ENCODE data around the gene IFT80. TPM values are rescaled to one million over a fixed set of nuclear protein-coding genes. Genes with fewer than 3 reads are reported as not detected.

IFT80 gene
- polyA plus RNA-seq, 1 donor (not counting 4 experiments of a cell fraction or from before 2014, with no cell fraction given): 23.6 TPM

- H3K36me3 ChIP-seq (ENCODE audit: control insufficient read depth in 2 of 2, extremely low read depth in 1 of 2, insufficient read depth in 2 of 2, low read length in 2 of 2): no peaks in the 10 kb centered on the region
- FAIRE-seq (no peak), DNase-seq (ENCODE audit: low read depth, low spot score) (no peak)
- dilution Hi-C loops (cut with MboI; ENCODE audit: extremely low pct_ligation_motif_present, low sequenced_read_pairs): no loop called here
- no peak overlapping the region for H3K27ac ChIP-seq (ENCODE audit: control insufficient read depth, insufficient read depth, low read length)
- no peaks in the 10 kb centered on the region for H3K4me1 ChIP-seq (ENCODE audit: control insufficient read depth, extremely low read depth, insufficient read depth, low read length)
- H3K9me3 ChIP-seq (ENCODE audit: control insufficient read depth, low read depth, low read length): no peaks in the 10 kb centered on the region
- H3K9me1 ChIP-seq (ENCODE audit: control insufficient read depth, extremely low read depth, insufficient read depth, low read length): no peaks in the 10 kb centered on the region
- no peak overlapping the region for H3K4me3 ChIP-seq (ENCODE audit: control insufficient read depth in 2 of 3, extremely low read depth in 1 of 3, insufficient read depth in 2 of 3, low read depth in 1 of 3, low read length in 3 of 3)
- no peak overlapping the region for H3K4me2 ChIP-seq (ENCODE audit: control insufficient read depth, extremely low read depth, insufficient read depth, low read depth, low read length)
- no peak overlapping the region for H3K9ac ChIP-seq (ENCODE audit: control insufficient read depth, extremely low read depth, insufficient read depth, low read length)
- no peaks in the 10 kb centered on the region for H3K79me2 ChIP-seq (ENCODE audit: control insufficient read depth, insufficient read depth, low read length)
- H2AFZ ChIP-seq (ENCODE audit: control insufficient read depth, low read length): no peak overlapping the region
- peaks cover 10% of the 10 kb centered on the region for H3K27me3 ChIP-seq (ENCODE audit: control insufficient read depth, extremely low read depth, insufficient read depth, low read length)
- TF ChIP-seq EZH2 (IDR thresholded peaks at IDR 0.05; ENCODE audit: low read length) (no peak), CTCF (optimal IDR thresholded peaks at IDR 0.05 in 1 of 3, IDR thresholded peaks at IDR 0.05 in 1 of 3, conservative IDR thresholded peaks at IDR 0.05 in 1 of 3; ENCODE audit: extremely low read depth in 1 of 3, insufficient read depth in 2 of 3, low read length in 3 of 3) (no peak)
- no peaks in the 10 kb centered on the region for H4K20me1 ChIP-seq (ENCODE audit: control insufficient read depth, extremely low read depth, insufficient read depth, low read length)
These were observed 181.3 kb downstream of the IFT80 start for GRCh38 chr3:160217675-160218074.

DNA sequence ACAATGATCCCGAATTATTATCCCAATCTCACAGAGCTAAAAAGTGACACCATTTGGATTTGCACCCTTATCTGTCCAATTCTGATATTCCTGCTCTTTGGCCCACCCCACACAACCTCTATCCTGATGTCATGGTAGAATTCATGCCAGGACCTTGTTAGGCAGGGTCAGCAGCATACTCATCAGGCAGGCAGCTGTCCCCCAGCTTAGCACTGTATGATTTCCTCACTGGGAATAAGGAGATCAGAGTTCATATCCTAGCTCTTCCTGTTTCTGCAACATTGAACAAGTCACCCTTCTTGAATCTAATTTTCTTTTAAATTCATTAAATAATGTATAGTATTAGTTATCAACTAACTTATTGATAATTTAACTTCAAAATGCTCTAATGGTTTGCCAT, 185.8 kb downstream of the IFT80 start:
- Histone ChIP-seq H3K9me1 (ENCODE audit: control insufficient read depth, extremely low read depth, insufficient read depth, low read length) (no peaks in the 10 kb centered on the region), H3K4me3 (ENCODE audit: control insufficient read depth in 2 of 3, extremely low read depth in 1 of 3, insufficient read depth in 2 of 3, low read depth in 1 of 3, low read length in 3 of 3) (no peak overlapping the region), H3K4me1 (ENCODE audit: control insufficient read depth, extremely low read depth, insufficient read depth, low read length) (no peaks in the 10 kb centered on the region), H3K9ac (ENCODE audit: control insufficient read depth, extremely low read depth, insufficient read depth, low read length) (no peak overlapping the region), H3K9me3 (ENCODE audit: control insufficient read depth, low read depth, low read length) (no peaks in the 10 kb centered on the region), H3K79me2 (ENCODE audit: control insufficient read depth, insufficient read depth, low read length) (no peaks in the 10 kb centered on the region), H3K27ac (ENCODE audit: control insufficient read depth, insufficient read depth, low read length) (no peak overlapping the region), H3K36me3 (ENCODE audit: control insufficient read depth in 2 of 2, extremely low read depth in 1 of 2, insufficient read depth in 2 of 2, low read length in 2 of 2) (no peaks in the 10 kb centered on the region), H3K27me3 (ENCODE audit: control insufficient read depth, extremely low read depth, insufficient read depth, low read length) (peaks cover 13% of the 10 kb centered on the region), H3K4me2 (ENCODE audit: control insufficient read depth, extremely low read depth, insufficient read depth, low read depth, low read length) (no peak overlapping the region), H2AFZ (ENCODE audit: control insufficient read depth, low read length) (no peak overlapping the region), H4K20me1 (ENCODE audit: control insufficient read depth, extremely low read depth, insufficient read depth, low read length) (no peaks in the 10 kb centered on the region)
- DNase-seq (ENCODE audit: low read depth, low spot score) (no peak), FAIRE-seq (no peak)
- TF ChIP-seq EZH2 (IDR thresholded peaks at IDR 0.05; ENCODE audit: low read length) (no peak), CTCF (optimal IDR thresholded peaks at IDR 0.05 in 1 of 3, IDR thresholded peaks at IDR 0.05 in 1 of 3, conservative IDR thresholded peaks at IDR 0.05 in 1 of 3; ENCODE audit: extremely low read depth in 1 of 3, insufficient read depth in 2 of 3, low read length in 3 of 3) (no peak)
- dilution Hi-C loops (cut with MboI; ENCODE audit: extremely low pct_ligation_motif_present, low sequenced_read_pairs): no loop called here

Measured in keratinocyte (primary cell).